ENCODE measurements around the gene GZMM. TPM values are rescaled to one million over a fixed set of nuclear protein-coding genes. Genes with fewer than 3 reads are reported as not detected.

GZMM gene
- total RNA-seq = not detected in 2 replicates

GRCh38 chr19:543910-544608 is at the start of gene GZMM:
Gene GZMM, plus strand, starts transcription at chr19:544053. Its CDS starts 19 bp downstream, at chr19:544072.

GRCh38 chr19:496112-496665 is 47.7 kb upstream of the GZMM start, which contains the start of gene MADCAM1:
Gene MADCAM1, plus strand, starts transcription at chr19:496486. Its CDS starts 14 bp downstream, at chr19:496500.

DNA sequence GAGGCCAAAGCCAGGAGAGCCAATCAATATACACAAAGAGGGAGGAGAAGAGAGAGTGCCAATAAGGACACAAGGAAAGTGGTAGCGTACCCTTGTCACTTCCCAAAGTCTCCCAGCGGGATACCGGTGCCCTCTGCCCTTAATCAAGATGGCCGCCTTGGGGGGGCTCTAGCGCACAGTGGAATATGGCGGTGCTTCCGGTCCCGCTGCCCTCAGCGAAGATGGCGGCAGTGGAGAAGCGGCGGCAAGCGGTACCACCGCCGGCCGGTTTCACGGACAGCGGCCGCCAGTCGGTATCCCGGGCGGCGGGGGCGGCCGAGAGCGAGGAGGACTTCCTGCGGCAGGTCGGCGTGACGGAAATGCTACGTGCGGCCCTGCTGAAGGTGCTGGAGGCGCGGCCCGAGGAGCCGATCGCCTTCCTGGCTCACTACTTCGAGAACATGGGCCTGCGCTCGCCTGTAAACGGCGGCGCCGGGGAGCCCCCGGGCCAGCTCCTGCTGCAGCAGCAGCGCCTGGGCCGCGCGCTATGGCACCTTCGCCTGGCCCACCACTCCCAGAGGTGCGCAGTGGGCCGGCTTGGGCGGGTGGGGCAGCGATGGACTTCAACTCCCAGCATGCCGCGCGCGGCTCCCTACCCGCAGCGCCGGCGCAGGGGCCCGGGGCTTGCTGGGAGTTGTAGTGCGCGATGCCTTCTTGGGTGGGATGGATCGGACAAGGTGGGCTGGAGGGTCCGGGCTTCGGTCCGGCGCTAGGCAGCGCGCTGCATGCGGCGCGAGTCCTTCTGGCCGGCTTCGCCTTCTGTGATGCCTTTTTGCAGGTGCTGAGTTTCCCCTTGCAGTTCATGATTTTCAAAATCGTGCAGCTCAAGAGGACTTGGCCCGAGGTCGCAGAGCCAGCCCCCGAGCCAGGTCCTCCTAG is 36.3 kb upstream of the GZMM start, which contains the start of gene TPGS1:
Gene TPGS1 (plus strand): TSS at position 212 of the 918 bp plus-strand sequence. CDS start 10 bp downstream, at position 222.

GRCh38 chr19:531753-532560 is 11.9 kb upstream of the GZMM start, which contains the start of gene CDC34:
Gene CDC34, plus strand, starts transcription at chr19:531760. Its CDS starts 172 bp downstream, at chr19:531932.

DNA sequence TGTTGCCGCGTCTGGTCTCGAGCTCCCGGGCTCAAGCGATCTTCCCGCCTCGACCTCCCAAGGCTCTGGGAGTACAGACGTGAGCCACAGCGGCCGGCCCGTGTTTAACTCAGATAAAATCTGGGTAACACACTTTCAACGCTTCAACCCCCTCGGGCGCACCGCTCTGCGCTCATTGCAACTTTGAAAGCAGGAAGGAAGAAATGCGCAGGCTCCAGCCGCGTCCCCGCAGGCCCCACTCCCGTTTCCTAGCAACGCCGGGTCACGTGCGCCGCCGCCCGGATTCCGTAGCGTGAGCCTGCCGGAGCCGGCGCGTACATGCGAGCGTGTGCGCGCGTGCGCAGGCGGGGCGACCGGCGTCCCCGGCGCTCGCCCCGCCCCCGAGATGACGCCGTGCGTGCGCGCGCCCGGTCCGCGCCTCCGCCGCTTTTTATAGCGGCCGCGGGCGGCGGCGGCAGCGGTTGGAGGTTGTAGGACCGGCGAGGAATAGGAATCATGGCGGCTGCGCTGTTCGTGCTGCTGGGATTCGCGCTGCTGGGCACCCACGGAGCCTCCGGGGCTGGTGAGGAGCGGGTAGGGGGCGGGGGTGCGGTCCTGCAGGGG is 28.4 kb downstream of the GZMM start, which contains the start of gene BSG:
Gene BSG (plus strand): TSS at position 457 of the 603 bp plus-strand sequence. CDS start 39 bp downstream, at position 496.

DNA sequence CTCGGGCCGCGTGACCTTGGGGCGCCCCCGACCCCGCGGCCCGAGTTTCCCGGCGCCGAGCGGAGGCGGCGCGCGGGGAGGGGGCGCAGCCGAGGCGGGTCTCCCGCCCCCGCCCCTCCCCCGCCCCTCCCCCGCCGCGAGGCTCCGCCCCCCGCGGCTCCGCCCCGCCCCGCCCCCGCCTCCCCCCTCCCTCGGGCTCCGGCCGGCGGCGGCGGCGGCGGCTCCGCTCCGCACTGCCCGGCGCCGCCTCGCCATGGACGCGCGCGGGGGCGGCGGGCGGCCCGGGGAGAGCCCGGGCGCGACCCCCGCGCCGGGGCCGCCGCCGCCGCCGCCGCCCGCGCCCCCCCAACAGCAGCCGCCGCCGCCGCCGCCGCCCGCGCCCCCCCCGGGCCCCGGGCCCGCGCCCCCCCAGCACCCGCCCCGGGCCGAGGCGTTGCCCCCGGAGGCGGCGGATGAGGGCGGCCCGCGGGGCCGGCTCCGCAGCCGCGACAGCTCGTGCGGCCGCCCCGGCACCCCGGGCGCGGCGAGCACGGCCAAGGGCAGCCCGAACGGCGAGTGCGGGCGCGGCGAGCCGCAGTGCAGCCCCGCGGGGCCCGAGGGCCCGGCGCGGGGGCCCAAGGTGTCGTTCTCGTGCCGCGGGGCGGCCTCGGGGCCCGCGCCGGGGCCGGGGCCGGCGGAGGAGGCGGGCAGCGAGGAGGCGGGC is 46.0 kb downstream of the GZMM start, which contains the start of gene HCN2:
Gene HCN2 (plus strand): TSS at position 189 of the 703 bp plus-strand sequence. CDS start 65 bp downstream, at position 254.

Other genes starting within 250 kb of the GZMM start
- gene MIER2, start 199.3 kb upstream of the GZMM start, total RNA-seq = 30.0 and 36.9 TPM in 2 replicates
- not detected in 2 replicates for gene C2CD4C, start 134.9 kb upstream of the GZMM start, total RNA-seq
- under 0.01 TPM in 1 of 2 replicates, not detected in the other for gene SHC2, start 83.0 kb upstream of the GZMM start, total RNA-seq
- 0.18 TPM in 1 of 2 replicates, not detected in the other for gene MADCAM1, start 47.6 kb upstream of the GZMM start, total RNA-seq
- gene TPGS1, start 36.6 kb upstream of the GZMM start, total RNA-seq = 36.0 and 58.5 TPM in 2 replicates
- 49.8 and 59.4 TPM in 2 replicates for gene CDC34, start 12.3 kb upstream of the GZMM start, total RNA-seq
- gene BSG, start 28.5 kb downstream of the GZMM start, total RNA-seq = 709 and 859 TPM in 2 replicates
- 1.2 TPM in 2 replicates for gene HCN2, start 45.8 kb downstream of the GZMM start, total RNA-seq
- gene POLRMT, start 89.5 kb downstream of the GZMM start, total RNA-seq = 33.4 and 34.7 TPM in 2 replicates
- not detected in 2 replicates for gene FGF22, start 95.8 kb downstream of the GZMM start, total RNA-seq
- gene RNF126, start 119.2 kb downstream of the GZMM start, total RNA-seq = 65.7 and 83.5 TPM in 2 replicates
- gene FSTL3, start 132.3 kb downstream of the GZMM start, total RNA-seq = 68.0 and 111 TPM in 2 replicates
- gene PRSS57, start 151.4 kb downstream of the GZMM start, total RNA-seq = not detected in 2 replicates
- 0.35 and 6.3 TPM in 2 replicates for gene PALM, start 164.9 kb downstream of the GZMM start, total RNA-seq
- 0.86 TPM in 1 of 2 replicates, not detected in the other for gene MISP, start 207.1 kb downstream of the GZMM start, total RNA-seq